ENCODE data around the gene EPB41L5. TPM values are rescaled to one million over a fixed set of nuclear protein-coding genes. Genes with fewer than 3 reads are reported as not detected.
"Not testable (repeated sequence)": the region's sequence is repeated elsewhere in the genome, so short reads cannot be mapped to it uniquely, and the experiment has no call there.

Gene EPB41L5
- total and polyA plus RNA-seq, 12 donors, result 3.8 to 18.8 (median 13.1) TPM

DNA sequence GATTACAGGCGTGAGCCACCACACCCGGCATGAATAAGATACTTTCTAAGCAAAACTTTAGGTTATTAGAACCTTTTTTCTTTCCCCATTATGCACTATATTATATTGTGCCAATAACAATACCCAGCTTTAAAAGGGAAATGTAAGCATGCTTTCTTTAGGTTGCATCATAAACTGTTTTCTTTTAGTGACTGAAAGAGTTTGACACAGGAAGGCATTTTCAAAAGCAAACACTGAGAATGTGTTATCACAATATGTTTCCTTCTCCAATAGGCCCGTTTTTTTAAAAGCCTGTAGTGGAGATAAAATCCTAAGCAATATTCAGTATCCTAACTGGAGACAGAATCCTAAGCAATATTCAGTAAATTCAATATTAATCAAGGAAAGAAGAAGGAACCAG is 16.7 kb upstream of the EPB41L5 start:
- H3K4me3 ChIP-seq, result no peak overlapping the region
- intact Hi-C loops (cut with DNase I), result no loop called here
- H3K36me3 ChIP-seq, result no peaks in the 10 kb centered on the region
- H3K9me3 ChIP-seq, result no peaks in the 10 kb centered on the region
- no peak overlapping the region for H3K27ac ChIP-seq
- WGBS, 2 donors, result 76 to 81% methylated on average over 3 of the region's 3 CpGs
- DNase-seq, result no peak
- no peak for ATAC-seq
- no peaks in the 10 kb centered on the region for H3K4me1 ChIP-seq
- TF ChIP-seq, protein P1, sequence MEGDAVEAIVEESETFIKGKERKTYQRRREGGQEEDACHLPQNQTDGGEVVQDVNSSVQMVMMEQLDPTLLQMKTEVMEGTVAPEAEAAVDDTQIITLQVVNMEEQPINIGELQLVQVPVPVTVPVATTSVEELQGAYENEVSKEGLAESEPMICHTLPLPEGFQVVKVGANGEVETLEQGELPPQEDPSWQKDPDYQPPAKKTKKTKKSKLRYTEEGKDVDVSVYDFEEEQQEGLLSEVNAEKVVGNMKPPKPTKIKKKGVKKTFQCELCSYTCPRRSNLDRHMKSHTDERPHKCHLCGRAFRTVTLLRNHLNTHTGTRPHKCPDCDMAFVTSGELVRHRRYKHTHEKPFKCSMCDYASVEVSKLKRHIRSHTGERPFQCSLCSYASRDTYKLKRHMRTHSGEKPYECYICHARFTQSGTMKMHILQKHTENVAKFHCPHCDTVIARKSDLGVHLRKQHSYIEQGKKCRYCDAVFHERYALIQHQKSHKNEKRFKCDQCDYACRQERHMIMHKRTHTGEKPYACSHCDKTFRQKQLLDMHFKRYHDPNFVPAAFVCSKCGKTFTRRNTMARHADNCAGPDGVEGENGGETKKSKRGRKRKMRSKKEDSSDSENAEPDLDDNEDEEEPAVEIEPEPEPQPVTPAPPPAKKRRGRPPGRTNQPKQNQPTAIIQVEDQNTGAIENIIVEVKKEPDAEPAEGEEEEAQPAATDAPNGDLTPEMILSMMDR (IDR thresholded peaks at IDR 0.05), result no peak
- no peaks in the 10 kb centered on the region for H3K27me3 ChIP-seq

DNA sequence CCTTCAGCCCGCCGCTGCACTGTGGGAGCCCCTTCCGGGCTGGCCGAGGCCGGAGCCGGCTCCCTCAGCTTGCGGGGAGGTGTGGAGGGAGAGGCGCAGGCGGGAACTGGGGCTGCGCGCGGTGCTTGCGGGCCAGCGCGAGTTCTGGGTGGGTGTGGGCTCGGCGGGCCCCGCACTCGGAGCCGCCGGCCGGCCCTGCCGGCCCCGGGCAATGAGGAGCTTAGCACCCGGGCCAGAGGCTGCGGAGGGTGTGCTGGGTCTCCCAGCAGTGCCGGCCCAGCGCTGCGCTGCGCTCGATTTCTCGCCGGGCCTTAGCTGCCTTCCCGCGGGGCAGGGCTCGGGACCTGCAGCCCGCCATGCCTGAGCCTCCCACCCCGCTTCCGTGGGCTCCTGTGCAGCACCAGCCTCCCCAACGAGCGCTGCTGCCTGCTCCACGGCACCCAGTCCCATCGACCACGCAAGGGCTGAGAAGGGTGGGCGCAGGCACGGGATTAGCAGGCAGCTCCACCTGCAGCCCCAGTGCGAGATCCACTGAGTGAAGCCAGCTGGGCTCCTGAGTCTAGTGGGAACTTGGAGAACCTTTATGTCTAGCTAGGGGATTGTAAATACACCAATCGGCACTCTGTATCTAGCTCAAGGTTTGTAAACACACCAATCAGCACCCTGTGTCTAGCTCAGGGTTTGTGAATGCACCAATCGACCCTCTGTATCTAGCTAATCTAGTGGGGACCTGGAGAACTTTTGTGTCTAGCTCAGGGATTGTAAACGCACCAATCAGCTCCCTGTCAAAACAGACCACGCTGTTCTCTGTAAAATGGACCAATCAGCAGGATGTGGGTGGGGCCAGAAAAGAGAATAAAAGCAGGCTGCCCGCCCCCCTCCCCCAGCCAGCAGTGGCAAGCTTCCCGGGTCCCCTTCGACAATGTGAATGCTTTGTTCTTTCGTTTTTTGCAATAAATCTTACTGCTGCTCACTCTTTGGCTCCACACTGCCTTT is 15.7 kb upstream of the EPB41L5 start:
- ATAC-seq; H3K36me3 ChIP-seq; H3K4me3 ChIP-seq; H3K27me3 ChIP-seq; H3K9me3 ChIP-seq; intact Hi-C loops (cut with DNase I); H3K4me1 ChIP-seq; DNase-seq; H3K27ac ChIP-seq: not testable (repeated sequence)
- 91 to 94% methylated on average over 48 to 54 of the region's 55 CpGs for WGBS, 2 donors

DNA sequence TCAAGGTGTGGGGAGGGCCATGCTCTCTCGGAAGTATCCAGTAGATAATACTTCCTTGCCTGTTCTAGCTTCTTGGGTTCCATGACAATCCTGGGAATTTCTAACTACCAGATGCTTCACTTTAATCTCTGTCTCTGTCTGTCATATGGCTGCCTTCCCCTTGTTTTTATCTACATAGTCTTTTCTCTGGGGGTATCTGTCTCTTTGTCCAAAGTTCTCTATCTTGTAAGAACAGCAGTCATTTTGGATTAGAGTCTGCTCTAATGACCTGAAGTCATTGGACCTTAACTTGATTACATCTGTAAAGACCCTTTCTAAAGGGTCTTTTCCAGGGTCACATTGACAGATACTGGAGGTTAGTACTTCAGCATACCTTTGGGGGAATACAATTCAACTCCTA is 11.4 kb upstream of the EPB41L5 start:
- WGBS, 2 donors, result 55 to 72% methylated on average over 1 of the region's 1 CpG
- DNase-seq, result no peak
- Histone ChIP-seq H3K4me1 (no peaks in the 10 kb centered on the region), H3K36me3 (no peaks in the 10 kb centered on the region), H3K4me3 (no peak overlapping the region), H3K27ac (no peak overlapping the region), H3K27me3 (no peaks in the 10 kb centered on the region), H3K9me3 (no peaks in the 10 kb centered on the region)
- intact Hi-C loops (cut with DNase I), result no loop called here
- ATAC-seq, result no peak
- TF ChIP-seq, protein P1 (IDR thresholded peaks at IDR 0.05), result no peak

DNA sequence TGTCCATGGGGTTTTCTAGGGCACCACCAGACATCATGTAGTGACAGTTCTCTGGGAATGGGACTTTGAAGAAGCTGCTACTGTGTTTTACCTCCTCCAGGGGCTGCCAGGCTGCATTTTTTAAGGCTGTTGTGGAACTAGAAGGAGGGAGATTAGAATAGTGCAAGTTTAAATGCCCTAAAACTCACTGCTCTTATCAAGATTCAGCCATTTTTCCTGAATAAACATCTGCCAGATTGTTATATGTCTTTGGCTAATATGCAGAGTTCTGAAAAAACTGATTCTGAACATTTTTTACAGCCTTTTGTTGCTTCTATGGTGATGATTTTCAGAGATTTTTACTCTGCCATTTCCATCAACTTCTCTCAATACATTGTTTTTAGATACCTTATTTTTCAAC is 8.6 kb upstream of the EPB41L5 start:
- TF ChIP-seq, protein P1 (IDR thresholded peaks at IDR 0.05), result no peak
- H3K9me3 ChIP-seq, result no peaks in the 10 kb centered on the region
- H3K36me3 ChIP-seq, result no peaks in the 10 kb centered on the region
- DNase-seq (no peak), ATAC-seq (no peak)
- H3K4me1 ChIP-seq, result no peaks in the 10 kb centered on the region
- H3K27me3 ChIP-seq, result no peaks in the 10 kb centered on the region
- no peak overlapping the region for H3K27ac ChIP-seq
- H3K4me3 ChIP-seq, result no peak overlapping the region
- intact Hi-C loops (cut with DNase I), result no loop called here

Measured in heart right ventricle (tissue), 16 donors.